Measurements from ENCODE around the gene CYSTM1. TPM values are rescaled to one million over a fixed set of nuclear protein-coding genes. Genes with fewer than 3 reads are reported as not detected.

Gene CYSTM1
- total and polyA plus RNA-seq, 2 of the 8 experiments (the other 6 are each of a cell fraction or from before 2014, with no cell fraction given): 25.0 to 47.8 TPM

- H3K18ac ChIP-seq (ENCODE audit: extremely low read depth, low read length): no peak overlapping the region
- POLR2A ChIA-PET (ENCODE audit: partially characterized antibody): no interaction called here
- no peak overlapping the region for H2AK5ac ChIP-seq (ENCODE audit: low read depth, low read length)
- H3K27me3 ChIP-seq (replicated peaks in 1 of 4; ENCODE audit: control insufficient read depth in 3 of 4, extremely low read depth in 1 of 4, insufficient read depth in 3 of 4, low read length in 3 of 4): no peaks in the 10 kb centered on the region
- no peaks in the 10 kb centered on the region for H3K79me1 ChIP-seq (ENCODE audit: low read depth, low read length)
- H3K4me3 ChIP-seq (ENCODE audit: extremely low read depth in 1 of 4, insufficient read depth in 2 of 4, low read depth in 3 of 4, low read length in 4 of 4): no peak overlapping the region
- H3K4ac ChIP-seq (replicated peaks; ENCODE audit: insufficient read length, low read depth, low read length): no peak overlapping the region
- no peak overlapping the region for H3K23ac ChIP-seq (ENCODE audit: insufficient read length)
- no peaks in the 10 kb centered on the region for H3K23me2 ChIP-seq (ENCODE audit: low read depth, low read length)
- H3K9ac ChIP-seq (replicated peaks in 1 of 4; ENCODE audit: extremely low read depth in 1 of 4, low read depth in 3 of 4, low read length in 3 of 4): no peak overlapping the region
- H3K4me1 ChIP-seq (replicated peaks in 1 of 4; ENCODE audit: control insufficient read depth in 3 of 4, insufficient read depth in 4 of 4, low read length in 3 of 4): peaks cover 0 to 4% (median 0%) of the 10 kb centered on the region in 4 experiments; a peak in 1 of 7 replicates
- no peak overlapping the region for H2BK20ac ChIP-seq (ENCODE audit: low read length)
- no peak overlapping the region for H2BK5ac ChIP-seq (ENCODE audit: low read depth, low read length)
- no peak overlapping the region for H3K56ac ChIP-seq (replicated peaks; ENCODE audit: insufficient read length, low read depth, low read length)
- no peak overlapping the region for H4K91ac ChIP-seq (replicated peaks; ENCODE audit: insufficient read length, low read length)
- no peak overlapping the region for H4K5ac ChIP-seq (ENCODE audit: insufficient read length, low read depth, low read length)
- TF ChIP-seq RBBP5 (IDR thresholded peaks at IDR 0.05; ENCODE audit: borderline replicate concordance, low read depth, low read length) (no peak), KDM1A (IDR thresholded peaks at IDR 0.05; ENCODE audit: borderline replicate concordance, low read length) (no peak), CTCF (IDR thresholded peaks at IDR 0.05; ENCODE audit: control extremely low read depth in 1 of 3, insufficient read depth in 1 of 3, low read depth in 1 of 3, low read length in 3 of 3) (peak in 1 of 3 experiments; percentile 8; a peak in 1 of 4 replicates)
- no peaks in the 10 kb centered on the region for H4K20me1 ChIP-seq (replicated peaks in 1 of 2; ENCODE audit: control insufficient read depth in 1 of 2, insufficient read depth in 2 of 2, low read length in 2 of 2)
- H4K8ac ChIP-seq (ENCODE audit: extremely low read depth, insufficient read depth, low read length): no peak overlapping the region
- DNase-seq (ENCODE audit: low read depth in 1 of 2, low spot score in 2 of 2) (no peak), FAIRE-seq (no peak)
- no peak overlapping the region for H3K14ac ChIP-seq (ENCODE audit: insufficient read length)
- peak overlapping the region; percentile 18; the same call in 1 of the 2 replicates for H2BK15ac ChIP-seq (ENCODE audit: low read length)
- WGBS, 2 experiments (ENCODE audit: extremely low coverage in 1 of 2, insufficient coverage in 1 of 2, insufficient read length in 1 of 2, insufficient replicate concordance in 2 of 2, low coverage in 1 of 2, low lambda C conversion rate in 2 of 2, missing lambda C conversion rate in 1 of 2): 78% methylated on average over 1 of the region's 1 CpG; no CpG with 5 or more reads in 1 of the 2 experiments
- no peaks in the 10 kb centered on the region for H3K79me2 ChIP-seq (ENCODE audit: control insufficient read depth in 1 of 2, insufficient read depth in 2 of 2, low read length in 2 of 2)
- CTCF ChIA-PET (ENCODE audit: partially characterized antibody): interaction anchor here (0.6 to 2.7 kb wide), 5 partner anchors 10 to 138 kb away, joined by 3 to 14 read pairs (median 5); no protein-coding TSS in a partner anchor
- H3K27ac ChIP-seq (ENCODE audit: low read depth, low read length): no peak overlapping the region
- no peak overlapping the region for H2AFZ ChIP-seq (ENCODE audit: low read length)
- H2BK12ac ChIP-seq (ENCODE audit: low read depth, low read length): no peak overlapping the region
- no peak overlapping the region for H3K4me2 ChIP-seq (ENCODE audit: insufficient read depth in 1 of 2, low read depth in 2 of 2, low read length in 2 of 2)
- H2BK120ac ChIP-seq (replicated peaks; ENCODE audit: low read depth, low read length): no peak overlapping the region
- H3K36me3 ChIP-seq (ENCODE audit: control insufficient read depth in 2 of 4, insufficient read depth in 4 of 4, low read length in 3 of 4): no peaks in the 10 kb centered on the region
- H3K9me3 ChIP-seq (ENCODE audit: insufficient read depth in 2 of 2, low read depth in 1 of 2, low read length in 1 of 2): no peaks in the 10 kb centered on the region
These were observed 45.7 kb downstream of the CYSTM1 start for GRCh38 chr5:140220698-140221064.

All from H1 (cell line).